ENCODE data around the gene CRHR2. TPM values are rescaled to one million over a fixed set of nuclear protein-coding genes. Genes with fewer than 3 reads are reported as not detected.
"Not testable (repeated sequence)": the region's sequence is repeated elsewhere in the genome, so short reads cannot be mapped to it uniquely, and the experiment has no call there.

Gene CRHR2
- total and polyA plus RNA-seq, 8 donors = not detected

GRCh38 chr7:30723776-30724175 is 41.5 kb upstream of the CRHR2 start:
- peaks cover 0 to 4% (median 0%) of the 10 kb centered on the region in 3 donors for H3K27me3 ChIP-seq
- no peak overlapping the region for H3K4me3 ChIP-seq
- intact Hi-C loops (cut with DNase I; ENCODE audit: low total_unique reads) = no loop called here
- DNase-seq = no peak
- H3K9me3 ChIP-seq = peaks cover 0 to 15% (median 5%) of the 10 kb centered on the region in 4 donors
- H3K4me1 ChIP-seq = no peaks in the 10 kb centered on the region
- no peaks in the 10 kb centered on the region for H3K36me3 ChIP-seq
- TF ChIP-seq POLR2A (IDR thresholded peaks at IDR 0.05) (no peak), POLR2AphosphoS5 (IDR thresholded peaks at IDR 0.05) (no peak), EP300 (IDR thresholded peaks at IDR 0.05) (no peak)
- WGBS, 5 donors = 56 to 73% (median 64%) methylated on average over 3 to 4 of the region's 4 CpGs
- H3K27ac ChIP-seq = no peak overlapping the region

GRCh38 chr7:30722671-30723070 is 40.4 kb upstream of the CRHR2 start:
- H3K27ac ChIP-seq = no peak overlapping the region
- intact Hi-C loops (cut with DNase I; ENCODE audit: low total_unique reads) = no loop called here
- peaks cover 3 to 26% (median 16%) of the 10 kb centered on the region in 4 donors for H3K9me3 ChIP-seq
- no peaks in the 10 kb centered on the region for H3K4me1 ChIP-seq
- no peak overlapping the region for H3K4me3 ChIP-seq
- no peaks in the 10 kb centered on the region for H3K36me3 ChIP-seq
- TF ChIP-seq EP300 (IDR thresholded peaks at IDR 0.05) = no peak
- TF ChIP-seq CTCF (IDR thresholded peaks at IDR 0.05) = no peak
- TF ChIP-seq POLR2A (IDR thresholded peaks at IDR 0.05) = no peak
- TF ChIP-seq POLR2AphosphoS5 (IDR thresholded peaks at IDR 0.05) = no peak
- peaks cover 0 to 4% (median 0%) of the 10 kb centered on the region in 3 donors for H3K27me3 ChIP-seq
- DNase-seq = no peak

- H3K27me3 ChIP-seq = peaks cover 0 to 4% (median 0%) of the 10 kb centered on the region in 3 donors
- H3K27ac ChIP-seq = no peak overlapping the region
- no peak for DNase-seq
- intact Hi-C loops (cut with DNase I; ENCODE audit: low total_unique reads) = no loop called here
- peaks cover 3 to 31% (median 18%) of the 10 kb centered on the region in 4 donors for H3K9me3 ChIP-seq
- H3K4me3 ChIP-seq = no peak overlapping the region
- H3K36me3 ChIP-seq = no peaks in the 10 kb centered on the region
- no peak for TF ChIP-seq POLR2AphosphoS5 (IDR thresholded peaks at IDR 0.05)
- H3K4me1 ChIP-seq = no peaks in the 10 kb centered on the region
- 60 to 82% (median 70%) methylated on average over 2 of the region's 2 CpGs for WGBS, 5 donors
These were observed 39.9 kb upstream of the CRHR2 start for GRCh38 chr7:30722187-30722586.

- no peak for TF ChIP-seq POLR2A (IDR thresholded peaks at IDR 0.05)
- intact Hi-C loops (cut with DNase I; ENCODE audit: low total_unique reads) = no loop called here
- WGBS, 5 donors = 85 to 100% (median 92%) methylated on average over 1 of the region's 1 CpG
These were observed 39.0 kb upstream of the CRHR2 start for GRCh38 chr7:30721211-30721610.

GRCh38 chr7:30719434-30719833 is 37.2 kb upstream of the CRHR2 start:
- H3K9me3 ChIP-seq = peaks cover 3 to 32% (median 18%) of the 10 kb centered on the region in 4 donors
- H3K27ac ChIP-seq; DNase-seq; H3K27me3 ChIP-seq; H3K36me3 ChIP-seq; H3K4me1 ChIP-seq; intact Hi-C loops (cut with DNase I; ENCODE audit: low total_unique reads); H3K4me3 ChIP-seq: not testable (repeated sequence)
- 86 to 95% (median 90%) methylated on average over 2 of the region's 2 CpGs for WGBS, 5 donors

More at GRCh38 chr7:30721211-30721610, 39.0 kb upstream of the CRHR2 start:
- Histone ChIP-seq H3K9me3 (peaks cover 3 to 32% (median 18%) of the 10 kb centered on the region in 4 donors), H3K4me3 (no peak overlapping the region), H3K27ac (no peak overlapping the region), H3K27me3 (no peaks in the 10 kb centered on the region), H3K4me1 (no peaks in the 10 kb centered on the region), H3K36me3 (no peaks in the 10 kb centered on the region)
- DNase-seq = no peak

GRCh38 chr7:30717181-30717580 is 34.9 kb upstream of the CRHR2 start:
- Histone ChIP-seq H3K27ac (no peak overlapping the region), H3K4me1 (no peaks in the 10 kb centered on the region), H3K27me3 (no peaks in the 10 kb centered on the region), H3K36me3 (no peaks in the 10 kb centered on the region), H3K4me3 (no peak overlapping the region), H3K9me3 (peaks cover 3 to 32% (median 18%) of the 10 kb centered on the region in 4 donors)
- intact Hi-C loops (cut with DNase I; ENCODE audit: low total_unique reads) = no loop called here
- no peak for DNase-seq
- 63 to 68% (median 66%) methylated on average over 2 of the region's 2 CpGs for WGBS, 5 donors
- TF ChIP-seq POLR2A (IDR thresholded peaks at IDR 0.05) (no peak), CTCF (IDR thresholded peaks at IDR 0.05) (no peak), POLR2AphosphoS5 (IDR thresholded peaks at IDR 0.05) (no peak), EP300 (IDR thresholded peaks at IDR 0.05) (no peak)
